H9 (cell line): ENCODE data around the gene UQCR11. TPM values are rescaled to one million over a fixed set of nuclear protein-coding genes. Genes with fewer than 3 reads are reported as not detected.

Experiments used
- DNase-seq: peaks from one replicate; pipeline ENCODE4 v3.0.0-alpha.2; 2017
- H2AFZ ChIP-seq: one replicate; pipeline ENCODE4 v1.6.1; 2013; ENCODE audit warnings: mild to moderate bottlenecking, low read length, control low read depth, moderate library complexity
- H2AK5ac ChIP-seq: 2 replicates; pipeline ENCODE4 v1.6.1; 2013; ENCODE audit warnings: low read length, control low read depth, mixed read lengths; ENCODE audit not compliant: insufficient read length
- H2BK120ac ChIP-seq: one replicate; pipeline ENCODE4 v1.6.1; 2013; ENCODE audit warnings: low read depth, mild to moderate bottlenecking, low read length, control low read depth, inconsistent platforms; ENCODE audit not compliant: poor library complexity, severe bottlenecking
- H2BK12ac ChIP-seq: 2 replicates; pipeline ENCODE4 v1.6.1; 2013; ENCODE audit warnings: low read length, control low read depth, mixed read lengths, low read depth; ENCODE audit not compliant: insufficient read length
- H2BK15ac ChIP-seq: 2 replicates; pipeline ENCODE4 v1.6.1; 2013; ENCODE audit warnings: low read depth, low read length, control low read depth
- H2BK20ac ChIP-seq: one replicate; pipeline ENCODE4 v1.6.1; 2013; ENCODE audit warnings: low read depth, mild to moderate bottlenecking, low read length, control low read depth, inconsistent platforms; ENCODE audit not compliant: poor library complexity, severe bottlenecking
- H2BK5ac ChIP-seq: 2 replicates; pipeline ENCODE4 v1.6.1; 2013; ENCODE audit warnings: low read length, control low read depth, mixed read lengths; ENCODE audit not compliant: insufficient read length
- H3K14ac ChIP-seq: 2 replicates; pipeline ENCODE4 v1.6.1; 2013; ENCODE audit warnings: low read length, control low read depth; ENCODE audit not compliant: insufficient read depth
- H3K18ac ChIP-seq: 2 replicates; pipeline ENCODE4 v1.6.1; 2013; ENCODE audit warnings: low read depth, mild to moderate bottlenecking, mixed read lengths, low read length, control low read depth; ENCODE audit not compliant: insufficient read length
- H3K23ac ChIP-seq: 2 replicates; pipeline ENCODE4 v1.6.1; 2013; ENCODE audit warnings: low read length, control low read depth, mixed read lengths, low read depth; ENCODE audit not compliant: insufficient read length
- H3K23me2 ChIP-seq: 2 replicates; pipeline ENCODE4 v1.6.1; 2013; ENCODE audit warnings: low read depth, mild to moderate bottlenecking, mixed read lengths, low read length, control low read depth; ENCODE audit not compliant: insufficient read length, poor library complexity, severe bottlenecking
- H3K27ac ChIP-seq: 2 replicates; pipeline ENCODE4 v1.5.1; 2013; ENCODE audit warnings: low read length, control low read depth, mixed read lengths, low read depth; ENCODE audit not compliant: insufficient read length
- H3K27me3 ChIP-seq: 2 replicates; pipeline ENCODE4 v1.6.1; 2013; ENCODE audit warnings: low read length, control low read depth, inconsistent platforms; ENCODE audit not compliant: insufficient read depth
- H3K4ac ChIP-seq: 2 replicates; pipeline ENCODE4 v1.6.1; 2013; ENCODE audit warnings: low read depth, mild to moderate bottlenecking, control low read depth, inconsistent platforms, low read length, moderate library complexity
- H3K4me1 ChIP-seq: 2 replicates; pipeline ENCODE4 v1.6.1; 2013; ENCODE audit warnings: low read length, control low read depth, inconsistent platforms; ENCODE audit not compliant: insufficient read depth
- H3K4me2 ChIP-seq: 2 replicates; pipeline ENCODE4 v1.6.1; 2013; ENCODE audit warnings: low read length, control low read depth, mixed read lengths; ENCODE audit not compliant: insufficient read length, insufficient read depth
- H3K56ac ChIP-seq: 2 replicates; pipeline ENCODE4 v1.6.1; 2013; ENCODE audit warnings: low read depth, mild to moderate bottlenecking, mixed read lengths, low read length, control low read depth; ENCODE audit not compliant: insufficient read length
- H3K79me1 ChIP-seq: 2 replicates; pipeline ENCODE4 v1.6.1; 2013; ENCODE audit warnings: low read depth, mild to moderate bottlenecking, moderate library complexity, low read length, control low read depth, inconsistent platforms; ENCODE audit not compliant: insufficient read depth, poor library complexity, severe bottlenecking
- H3K79me2 ChIP-seq: 2 replicates; pipeline ENCODE4 v1.6.1; 2013; ENCODE audit warnings: low read length, control low read depth, inconsistent platforms; ENCODE audit not compliant: insufficient read depth
- H3K9ac ChIP-seq: 2 replicates; pipeline ENCODE4 v1.6.1; 2013; ENCODE audit warnings: low read length, control low read depth, mixed read lengths; ENCODE audit not compliant: insufficient read length; ENCODE audit errors: extremely low read depth
- H3K9me3 ChIP-seq: one replicate; pipeline ENCODE4 v1.6.1; 2013; ENCODE audit warnings: low read depth, low read length, inconsistent platforms; ENCODE audit not compliant: control insufficient read depth
- H3T11ph ChIP-seq: one replicate; pipeline ENCODE4 v1.6.1; 2013; ENCODE audit warnings: mild to moderate bottlenecking, low read length, control low read depth, inconsistent platforms
- H4K20me1 ChIP-seq: one replicate; pipeline ENCODE4 v1.6.1; 2013; ENCODE audit not compliant: control insufficient read depth, insufficient read length, insufficient read depth
- H4K5ac ChIP-seq: 2 replicates; pipeline ENCODE4 v1.6.1; 2013; ENCODE audit warnings: low read depth, mild to moderate bottlenecking, mixed read lengths, low read length, control low read depth; ENCODE audit not compliant: insufficient read length
- H4K8ac ChIP-seq: replicated peaks from 2 replicates; pipeline ENCODE4 v1.6.1; 2013; ENCODE audit warnings: low read length, control low read depth, mixed read lengths, low read depth; ENCODE audit not compliant: insufficient read length
- H4K91ac ChIP-seq: 2 replicates; pipeline ENCODE4 v1.6.1; 2013; ENCODE audit warnings: low read depth, mild to moderate bottlenecking, moderate library complexity, mixed read lengths, low read length, control low read depth; ENCODE audit not compliant: insufficient read length
- H3K27ac Mint-ChIP-seq, 3 experiments: 2 replicates in 2 of 3; 3 replicates in 1 of 3; pipeline ENCODE4 v1.8.0; 2020 to 2021; ENCODE audit warnings: mixed read lengths in 3 of 3, mild to moderate bottlenecking in 1 of 3, moderate library complexity in 1 of 3
- H3K27me3 Mint-ChIP-seq: 2 replicates; pipeline ENCODE4 v1.8.0; 2021; ENCODE audit warnings: low read depth, mild to moderate bottlenecking, moderate library complexity, mixed read lengths
- H3K36me3 Mint-ChIP-seq, 3 experiments: 2 replicates in 2 of 3; 3 replicates in 1 of 3; pipeline ENCODE4 v1.8.0; 2020 to 2021; ENCODE audit warnings: low read depth in 3 of 3, mixed read lengths in 3 of 3; ENCODE audit not compliant: insufficient read depth in 1 of 3
- H3K4me1 Mint-ChIP-seq, 2 experiments: 2 replicates each; pipeline ENCODE4 v1.8.0; 2020; ENCODE audit warnings: mixed read lengths in 2 of 2
- H3K4me3 Mint-ChIP-seq, 2 experiments: 2 replicates in 1 of 2; 3 replicates in 1 of 2; pipeline ENCODE4 v1.8.0; 2020 to 2021; ENCODE audit warnings: mild to moderate bottlenecking in 2 of 2, mixed read lengths in 2 of 2, moderate library complexity in 1 of 2
- H3K9me3 Mint-ChIP-seq, 2 experiments: 2 replicates in 1 of 2; 3 replicates in 1 of 2; pipeline ENCODE4 v1.8.0; 2020; ENCODE audit warnings: mild to moderate bottlenecking in 2 of 2, mixed read lengths in 2 of 2, moderate library complexity in 1 of 2
- CTCF ChIP-seq: fragments of 200-600 bp; sonication (generic); conservative IDR thresholded peaks from 3 replicates; pipeline ENCODE4 v1.8.0; 2021; ENCODE audit warnings: antibody characterized with exemption, mild to moderate bottlenecking
- WGBS: extraction: QIAGEN DNeasy Blood & Tissue Kit; methylation state at CpG from one replicate; pipeline ENCODE4 v1.1.7; 2013; ENCODE audit warnings: missing lambda C conversion rate, low lambda C conversion rate, mixed read lengths; ENCODE audit not compliant: insufficient read length; ENCODE audit errors: extremely low coverage; 5-methylcytosine and 5-hydroxymethylcytosine counted together
- total RNA-seq: library from RNA; stranded (reverse); gene quantifications from 2 replicates; pipeline ENCODE4 v1.2.1, GENCODE V29; 2021

UQCR11 gene
- total RNA-seq, 1 experiment from 2014 or later: 174 TPM

DNA sequence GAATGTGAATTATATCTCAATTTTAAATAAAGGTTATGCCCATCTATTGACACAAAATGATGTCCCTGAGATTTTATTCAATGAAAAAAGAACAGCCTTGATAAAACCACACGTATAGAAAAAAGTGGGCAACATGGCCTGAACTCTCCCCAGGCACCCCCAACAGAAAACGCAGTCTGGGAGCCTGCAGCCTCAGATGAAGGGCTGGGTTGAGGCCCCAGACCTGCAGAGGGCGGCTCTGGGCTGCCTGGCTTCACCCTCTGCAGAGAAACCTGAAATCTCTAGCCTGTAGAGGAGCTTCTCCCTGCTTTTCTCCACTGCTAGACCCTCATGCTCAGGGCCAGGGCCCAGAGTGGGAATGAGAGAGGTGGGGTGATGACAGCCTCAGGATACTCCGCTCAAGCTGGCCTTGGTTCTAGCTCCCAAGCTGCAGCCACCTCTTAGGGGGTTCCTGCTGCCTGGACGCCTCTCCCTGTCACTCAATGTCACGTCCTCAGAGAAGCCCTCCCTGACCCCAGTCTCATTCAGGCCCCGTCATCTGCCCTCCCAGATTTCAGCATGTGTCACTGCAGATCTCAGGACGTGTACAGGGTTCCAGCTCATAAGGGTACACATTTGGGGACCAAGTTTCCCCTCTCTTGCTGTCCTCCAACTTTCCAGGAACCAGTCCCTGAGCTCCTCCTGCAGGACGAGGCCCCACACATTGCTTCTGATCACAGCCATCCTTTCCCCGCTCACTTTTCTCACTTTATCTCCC is 14.4 kb downstream of the UQCR11 start:
- DNase-seq: peak; percentile 56
- no peaks in the 10 kb centered on the region for H3K9me3 Mint-ChIP-seq
- H3K56ac ChIP-seq: no peak overlapping the region
- no peak overlapping the region for H4K5ac ChIP-seq
- H3K4ac ChIP-seq: no peak overlapping the region
- no peak overlapping the region for H2AK5ac ChIP-seq
- H3K27me3 Mint-ChIP-seq: peaks cover 2% of the 10 kb centered on the region
- no peak overlapping the region for H2BK20ac ChIP-seq
- H3K4me1 Mint-ChIP-seq: peaks cover 16 to 20% of the 10 kb centered on the region in 2 experiments
- H3K18ac ChIP-seq: peak overlapping the region; percentile 100
- peak overlapping the region; percentile 83 to 87 for H3K4me3 Mint-ChIP-seq
- H3K79me2 ChIP-seq: peaks cover 14% of the 10 kb centered on the region; the same call in 1 of the 2 replicates
- no peak overlapping the region for H2BK12ac ChIP-seq
- no peak overlapping the region for H3T11ph ChIP-seq
- no peak overlapping the region for H3K23ac ChIP-seq
- H3K27ac ChIP-seq: no peak overlapping the region
- WGBS: no CpG with 5 or more reads among the region's 10 CpGs
- peaks cover under 1% of the 10 kb centered on the region for H4K20me1 ChIP-seq
- no peak overlapping the region for H4K91ac ChIP-seq
- peak overlapping the region; percentile 89 to 97 (median 97) for H3K27ac Mint-ChIP-seq
- no peaks in the 10 kb centered on the region for H3K9me3 ChIP-seq
- peak overlapping the region; percentile 81 for H3K9ac ChIP-seq
- peak overlapping the region; percentile 99; the same call in 1 of the 2 replicates for H3K14ac ChIP-seq
- no peaks in the 10 kb centered on the region for H3K4me1 ChIP-seq
- H4K8ac ChIP-seq: no peak overlapping the region
- H3K27me3 ChIP-seq: no peaks in the 10 kb centered on the region
- peaks cover 6% of the 10 kb centered on the region for H3K79me1 ChIP-seq
- peak; percentile 44; the same call in 2 of the 3 replicates for TF ChIP-seq CTCF
- no peak overlapping the region for H2BK120ac ChIP-seq
- peak overlapping the region; percentile 77 for H3K4me2 ChIP-seq
- H3K36me3 Mint-ChIP-seq: peaks cover 8 to 32% (median 16%) of the 10 kb centered on the region in 3 experiments; a peak in 6 of 7 replicates
- H3K23me2 ChIP-seq: peaks cover 12% of the 10 kb centered on the region
- H2BK15ac ChIP-seq: no peak overlapping the region
- no peak overlapping the region for H2AFZ ChIP-seq
- H2BK5ac ChIP-seq: no peak overlapping the region
